H1 (cell line): ENCODE results near the gene C1orf56. TPM values are rescaled to one million over a fixed set of nuclear protein-coding genes. Genes with fewer than 3 reads are reported as not detected.

Source experiments
- EP300 ChIP-seq, 2 experiments: IDR thresholded peaks; 1 replicate in 1 of 2; 2 replicates in 1 of 2; pipeline ENCODE4 v1.6.1; 2011 to 2012; ENCODE audit warnings: low read depth in 2 of 2, low read length in 2 of 2, mild to moderate bottlenecking in 2 of 2, borderline replicate concordance in 1 of 2, inconsistent platforms in 1 of 2, moderate library complexity in 1 of 2
- TEAD4 ChIP-seq: IDR thresholded peaks from 2 replicates; pipeline ENCODE4 v1.6.1; 2012; ENCODE audit warnings: low read depth, low read length, inconsistent platforms, mixed read lengths
- polyA plus RNA-seq, 7 experiments: library from polyadenylated mRNA; depleted of rRNA in 3 of 7; stranded (reverse) in 5 of 7; unstranded in 2 of 7; fragments of >200 nt in 5 of 7; fragments of 200-250 nt in 2 of 7; gene quantifications; 1 replicate in 5 of 7; 2 replicates in 1 of 7; 4 replicates in 1 of 7; pipeline versions ENCODE4 v1.2.1 to v1.2.3, GENCODE V29; 2011 to 2013; ENCODE audit warnings: missing spikeins in 2 of 7, mixed read lengths in 2 of 7
- total RNA-seq: library from RNA; stranded (reverse); fragmentation: NEBNext Ultra II Directional; extraction: Animal tissue kit (Norgen Biotek cat#: 25700); gene quantifications from 2 replicates; pipeline ENCODE4 v1.2.1, GENCODE V29; 2021

C1orf56 gene
- total and polyA plus RNA-seq, 2 of the 8 experiments (the other 6 are each of a cell fraction or from before 2014, with no cell fraction given) = 3.0 to 3.4 TPM

DNA sequence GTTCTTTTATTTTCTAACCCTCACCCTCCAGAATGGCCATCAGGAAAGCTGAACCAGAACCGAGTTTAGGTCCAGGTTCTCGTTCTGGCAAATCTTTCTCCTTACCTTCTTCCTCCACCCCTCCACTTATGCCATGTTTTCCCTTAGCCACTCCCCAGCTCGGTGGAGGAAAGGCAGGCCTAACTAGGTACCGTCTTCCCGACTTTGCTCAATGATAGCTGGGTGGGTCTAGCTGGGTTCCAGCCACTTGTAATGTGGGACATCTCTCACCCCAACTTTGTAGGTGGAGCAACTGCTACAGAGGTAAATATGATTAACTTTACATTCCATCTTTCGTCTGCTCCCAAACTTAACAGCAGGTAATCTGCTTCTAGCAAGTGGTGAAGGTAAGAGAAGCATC is 10.5 kb upstream of the C1orf56 start (continued):
- TF ChIP-seq EP300 (IDR thresholded peaks at IDR 0.05; ENCODE audit: borderline replicate concordance in 1 of 2, low read depth in 2 of 2, low read length in 2 of 2) = no peak
- TF ChIP-seq TEAD4 = no peak
